Measurements from ENCODE around the gene AOPEP.

AOPEP gene

DNA sequence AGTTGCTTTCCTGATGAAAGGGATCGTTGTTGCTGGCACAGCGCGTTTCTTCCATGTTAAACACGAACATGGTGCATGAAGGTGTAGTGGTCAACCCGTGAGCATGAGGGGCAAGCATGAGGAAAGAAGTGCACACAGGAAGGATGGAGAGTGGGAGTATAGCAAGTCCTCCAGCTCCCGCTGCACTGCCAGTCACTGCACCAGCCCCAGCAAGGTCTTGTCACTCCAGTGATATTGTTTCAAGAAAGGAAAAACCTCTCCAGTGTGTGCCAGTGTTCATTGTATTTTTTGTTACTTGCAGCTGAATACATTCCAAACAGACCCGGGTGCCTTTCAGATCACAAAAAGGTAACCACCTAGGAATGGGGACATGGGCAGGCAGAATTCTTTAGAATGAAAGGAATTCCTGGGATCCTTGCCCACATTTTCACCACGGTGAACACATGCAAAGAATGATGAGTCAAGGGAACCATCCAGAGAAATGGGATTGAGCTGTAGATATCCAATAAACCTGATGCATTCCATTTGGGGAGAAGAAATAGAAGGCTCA, 186.3 kb downstream of the AOPEP start:
- FAIRE-seq (peak; percentile 99), DNase-seq (ENCODE audit: low spot score) (peak; percentile 95)

- no peak for FAIRE-seq
Observed at GRCh38 chr9:94913550-94913949, 187.1 kb downstream of the AOPEP start.

GRCh38 chr9:94915476-94916450, 189.3 kb downstream of the AOPEP start:
- no peak for FAIRE-seq
- no peak for DNase-seq (ENCODE audit: low spot score)

More at GRCh38 chr9:94913550-94913949, 187.1 kb downstream of the AOPEP start:
- no peak for DNase-seq (ENCODE audit: low spot score)

DNA sequence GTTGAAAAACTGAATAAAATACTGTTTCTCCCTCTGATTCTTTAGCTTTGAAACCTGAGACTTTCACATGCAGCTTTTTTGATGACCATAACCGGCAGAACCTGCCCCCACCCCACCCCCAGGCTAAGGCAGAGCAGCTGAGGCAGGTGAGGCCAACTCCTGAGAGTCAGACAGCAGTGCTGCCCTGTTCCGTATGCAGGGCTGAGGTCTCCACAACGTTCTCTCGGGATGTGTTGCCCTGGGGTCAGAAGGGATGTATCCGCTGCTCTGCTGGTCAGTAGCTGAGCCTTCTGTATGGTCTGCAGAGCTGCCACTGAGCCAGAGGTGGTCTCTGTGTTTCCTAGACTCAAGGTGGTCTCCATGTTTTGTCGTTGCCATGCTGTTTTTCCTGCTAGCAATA, 190.5 kb downstream of the AOPEP start:
- no peak for DNase-seq (ENCODE audit: low spot score)
- FAIRE-seq: no peak

- no peak for FAIRE-seq
- DNase-seq (ENCODE audit: low spot score): no peak
Observed at GRCh38 chr9:94918038-94918753, 191.7 kb downstream of the AOPEP start.

DNA sequence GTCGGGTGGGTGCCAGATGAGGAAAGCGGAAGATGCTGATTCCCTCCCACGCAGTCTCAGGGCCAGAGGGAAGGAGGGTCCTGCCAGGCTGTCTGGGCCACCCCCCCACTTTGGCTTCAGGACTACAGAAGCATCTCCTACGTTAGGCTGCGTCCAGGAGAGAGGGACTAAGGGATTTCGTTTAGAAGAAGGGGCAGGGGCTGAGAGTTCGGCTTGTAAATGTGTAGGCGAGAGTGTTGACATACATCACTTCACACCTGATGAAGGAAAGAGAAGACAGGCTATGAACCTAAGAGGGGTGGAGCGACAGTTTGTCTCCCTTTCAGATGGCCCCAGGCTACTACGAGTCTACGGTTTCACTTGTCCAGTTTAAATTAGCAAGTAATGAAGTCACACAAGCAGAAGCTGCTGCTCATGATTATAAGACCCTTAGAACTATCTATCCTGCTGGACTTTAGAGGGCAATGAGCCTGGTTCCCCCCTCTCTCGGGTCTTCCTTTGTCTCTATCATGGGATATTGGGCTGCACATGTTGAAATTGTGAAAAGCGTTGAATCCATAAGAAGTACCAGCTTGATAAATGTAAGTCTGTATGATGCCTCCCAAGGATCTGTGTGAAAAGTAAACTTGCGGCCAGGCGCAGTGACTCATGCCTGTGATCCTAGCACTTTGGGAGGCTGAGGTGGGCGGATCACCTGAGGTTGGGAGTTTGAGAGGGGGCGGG, 193.0 kb downstream of the AOPEP start:
- peak; percentile 87 for FAIRE-seq
- DNase-seq (ENCODE audit: low spot score): peak; percentile 80

DNA sequence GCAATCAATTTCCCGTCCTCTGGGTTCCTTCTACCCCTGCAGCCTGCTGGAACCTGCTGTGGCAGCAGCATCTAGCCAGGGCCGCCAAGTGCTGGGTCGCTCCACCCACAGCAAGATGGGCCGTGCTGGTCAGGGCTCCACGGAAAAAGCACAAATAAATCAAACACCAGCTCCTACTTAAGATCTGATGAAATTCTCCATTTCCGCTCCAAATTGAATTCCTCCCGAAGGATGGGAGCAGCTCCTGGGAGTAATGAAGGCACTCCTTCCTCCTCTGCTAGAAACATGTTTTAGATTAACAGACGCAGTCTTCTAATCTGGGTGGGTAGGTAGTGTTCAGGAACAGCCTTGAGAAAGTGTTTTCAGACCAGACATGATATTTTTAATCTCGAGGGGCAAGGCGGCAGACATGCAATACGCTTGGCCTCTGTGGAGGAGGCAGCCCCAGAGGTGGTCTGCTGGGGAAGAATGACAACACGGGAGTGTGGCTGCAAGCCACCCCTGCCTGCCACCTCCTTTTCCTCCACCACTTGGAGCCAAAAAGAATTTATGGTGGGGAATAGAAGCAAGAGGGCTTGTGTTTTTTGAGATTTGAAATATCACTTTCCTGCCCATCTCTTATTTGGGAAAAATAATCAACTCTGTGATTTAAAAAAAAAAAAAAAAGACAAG, 194.1 kb downstream of the AOPEP start:
- DNase-seq (ENCODE audit: low spot score) (peak; percentile 54), FAIRE-seq (no peak)

- FAIRE-seq: peak; percentile 90
- DNase-seq (ENCODE audit: low spot score): peak; percentile 92
Observed at GRCh38 chr9:94921092-94921471, 194.6 kb downstream of the AOPEP start.

DNA sequence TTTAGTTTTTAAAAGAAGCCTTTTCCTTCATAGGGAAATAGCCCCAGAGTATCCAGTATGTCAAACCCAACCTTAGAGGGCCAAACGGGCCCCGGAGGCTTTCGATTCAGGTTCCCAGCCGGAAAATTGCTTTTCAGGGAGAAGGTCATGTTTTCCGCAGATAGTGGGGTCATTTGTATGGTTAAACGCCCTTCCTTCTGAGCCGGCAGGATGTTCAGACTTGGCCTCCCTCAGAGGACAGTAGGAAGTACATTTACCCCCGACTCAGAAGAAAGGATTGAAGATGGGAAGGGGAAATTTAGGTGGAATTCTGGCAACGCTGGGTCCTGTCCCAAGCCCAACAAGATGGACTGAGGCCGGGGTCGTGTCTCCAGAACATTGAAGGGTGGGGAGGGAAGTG, 195.2 kb downstream of the AOPEP start:
- FAIRE-seq (no peak), DNase-seq (ENCODE audit: low spot score) (peak; percentile 36)

DNA sequence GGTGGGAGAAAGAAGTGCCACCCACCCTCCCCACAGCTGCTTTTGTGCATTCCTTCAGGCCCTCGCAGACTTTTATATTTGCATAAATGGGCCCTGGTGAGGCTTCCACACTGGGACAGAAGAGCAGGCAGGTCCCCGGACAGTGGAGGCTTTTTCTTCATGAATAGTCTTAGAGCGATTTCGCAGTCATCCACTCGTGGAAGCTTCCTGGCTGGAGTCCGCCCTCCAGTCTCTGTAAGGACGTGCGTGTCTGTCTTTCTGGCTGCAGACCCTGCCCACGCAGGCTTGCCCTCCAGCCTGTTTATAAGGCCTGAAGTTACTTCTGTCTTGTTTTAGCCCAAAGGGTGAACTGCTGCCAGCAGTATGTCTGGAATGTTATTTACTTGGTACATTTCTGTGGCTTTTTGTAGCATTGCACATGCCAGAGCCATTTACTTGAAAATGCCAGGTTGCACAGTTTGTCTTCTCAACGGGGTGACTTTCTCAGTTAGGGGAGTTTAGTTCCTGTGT, 195.7 kb downstream of the AOPEP start:
- DNase-seq (ENCODE audit: low spot score): peak; percentile 96
- peak; percentile 90 for FAIRE-seq

DNA sequence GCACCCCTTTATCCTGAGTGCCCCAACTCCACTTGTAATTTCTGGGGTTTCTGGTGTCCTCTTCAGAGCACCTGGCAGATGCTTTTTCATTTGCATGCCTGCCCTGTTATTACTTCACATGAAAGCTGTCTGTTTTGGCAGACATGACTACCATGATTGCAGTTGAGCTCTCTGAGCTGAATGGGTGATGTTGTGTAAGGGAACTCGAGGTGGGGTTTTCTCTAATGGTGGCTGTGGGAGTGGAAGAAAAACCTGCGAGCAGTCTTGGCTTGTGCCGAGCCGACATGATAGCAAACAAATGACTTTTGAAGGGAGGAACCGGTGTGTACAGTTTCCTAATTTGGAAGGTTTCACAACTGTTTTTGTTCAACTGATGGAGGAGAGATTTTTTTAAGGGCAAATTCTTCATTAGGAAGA, 196.2 kb downstream of the AOPEP start:
- FAIRE-seq (no peak), DNase-seq (ENCODE audit: low spot score) (no peak)

GRCh38 chr9:94923326-94924089, 197.0 kb downstream of the AOPEP start:
- no peak for DNase-seq (ENCODE audit: low spot score)
- no peak for FAIRE-seq

- DNase-seq (ENCODE audit: low spot score) (no peak), FAIRE-seq (no peak)
Observed at GRCh38 chr9:94925751-94926430, 199.4 kb downstream of the AOPEP start.

DNA sequence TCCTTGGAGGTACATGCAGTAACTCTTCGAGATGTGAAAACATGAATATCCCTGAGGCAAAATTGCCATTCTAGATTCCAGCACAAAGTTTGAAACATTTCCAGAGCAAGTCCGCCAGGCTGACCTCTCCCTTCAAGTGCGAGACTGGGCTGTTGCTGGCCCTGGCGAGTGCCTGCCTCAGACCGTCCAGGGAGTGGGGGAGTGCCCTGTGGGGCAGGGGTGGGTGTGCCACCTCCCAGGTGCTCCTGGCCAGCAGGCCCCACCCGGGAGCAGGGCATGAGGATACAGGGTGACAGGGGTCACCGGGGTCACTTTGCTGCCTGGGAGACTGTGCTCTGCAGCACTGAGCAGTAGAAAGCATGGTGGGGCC, 199.9 kb downstream of the AOPEP start:
- no peak for DNase-seq (ENCODE audit: low spot score)
- FAIRE-seq: no peak

DNA sequence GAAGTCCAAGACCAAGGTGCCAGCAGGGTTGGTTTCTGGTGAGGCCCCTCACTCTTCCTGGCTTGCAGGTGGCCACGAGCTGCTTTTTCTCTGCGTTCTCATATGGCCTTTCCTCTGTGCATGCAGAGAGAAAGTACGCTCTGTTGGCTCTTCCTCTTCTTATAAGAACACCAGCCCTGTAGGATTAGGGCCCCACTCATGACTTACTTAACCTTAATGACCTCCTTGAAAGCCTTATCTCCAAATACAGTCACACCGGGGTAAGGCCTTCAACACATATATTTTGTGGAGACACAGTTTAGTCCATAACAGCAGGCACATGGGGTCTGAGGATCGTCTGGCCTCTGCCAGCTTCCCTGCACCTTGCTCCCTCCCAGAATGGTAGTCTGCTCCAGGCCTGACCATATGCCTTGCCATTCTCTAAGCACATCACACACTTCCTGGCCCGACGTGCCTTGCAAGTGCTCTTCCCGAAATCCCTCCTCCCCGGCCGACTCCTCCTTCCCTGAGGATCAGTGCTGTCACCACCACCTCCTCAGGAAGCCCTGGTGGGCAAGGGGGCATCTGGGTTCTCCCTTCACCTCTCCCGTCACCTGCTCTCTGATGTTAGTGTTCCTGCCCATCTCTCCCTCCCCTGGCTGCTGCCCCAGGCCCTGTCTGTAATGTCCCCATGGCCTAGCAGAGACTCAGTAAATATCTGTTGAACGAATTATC, 200.7 kb downstream of the AOPEP start:
- FAIRE-seq: no peak

DNA sequence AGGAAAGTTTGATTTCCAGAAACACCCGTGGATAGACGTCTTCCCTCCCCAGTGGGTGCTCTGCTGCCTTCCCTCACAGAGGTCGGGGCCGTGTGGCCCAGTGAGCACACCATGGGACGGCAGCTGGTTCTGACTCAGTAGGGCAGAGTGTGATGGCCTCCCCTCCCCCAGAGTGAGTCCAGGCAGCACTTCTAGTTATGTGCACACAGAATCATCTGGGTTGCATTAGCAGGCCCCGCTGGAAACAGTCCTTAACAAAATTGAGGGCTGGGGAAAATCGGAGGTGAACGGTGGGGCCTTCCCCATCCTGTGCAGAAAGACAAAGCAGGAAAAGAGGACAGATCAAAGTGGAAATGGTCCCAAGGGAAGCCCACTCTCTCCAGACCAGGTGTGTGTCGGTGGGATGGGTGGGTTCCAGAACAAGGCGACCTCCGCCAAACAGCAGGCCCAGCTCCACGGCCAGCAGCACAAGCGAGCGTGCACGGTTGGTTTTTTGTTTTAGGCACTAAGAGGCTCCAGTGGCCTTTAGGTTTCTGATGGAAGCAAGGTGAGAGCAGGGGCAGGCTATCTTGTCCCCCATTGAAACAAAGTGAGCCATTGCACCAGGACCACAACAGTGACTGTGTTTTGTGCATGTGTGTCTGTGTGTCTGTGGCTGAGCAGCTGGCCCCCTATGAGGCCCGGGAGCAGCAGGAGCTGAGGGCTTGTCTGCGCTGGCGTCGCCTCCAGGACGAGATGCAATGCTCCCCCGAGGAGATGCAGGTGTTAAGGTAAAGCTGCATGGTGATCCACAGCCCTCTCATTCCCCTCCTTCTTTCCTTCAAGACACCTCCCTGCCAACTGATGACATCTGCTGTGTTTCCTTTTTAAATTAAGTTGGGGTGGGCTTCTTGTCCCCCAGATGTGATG, 201.5 kb downstream of the AOPEP start:
- DNase-seq (ENCODE audit: low spot score): no peak
- FAIRE-seq: no peak

More for the DNA sequence above, 200.7 kb downstream of the AOPEP start:
- no peak for DNase-seq (ENCODE audit: low spot score)

DNA sequence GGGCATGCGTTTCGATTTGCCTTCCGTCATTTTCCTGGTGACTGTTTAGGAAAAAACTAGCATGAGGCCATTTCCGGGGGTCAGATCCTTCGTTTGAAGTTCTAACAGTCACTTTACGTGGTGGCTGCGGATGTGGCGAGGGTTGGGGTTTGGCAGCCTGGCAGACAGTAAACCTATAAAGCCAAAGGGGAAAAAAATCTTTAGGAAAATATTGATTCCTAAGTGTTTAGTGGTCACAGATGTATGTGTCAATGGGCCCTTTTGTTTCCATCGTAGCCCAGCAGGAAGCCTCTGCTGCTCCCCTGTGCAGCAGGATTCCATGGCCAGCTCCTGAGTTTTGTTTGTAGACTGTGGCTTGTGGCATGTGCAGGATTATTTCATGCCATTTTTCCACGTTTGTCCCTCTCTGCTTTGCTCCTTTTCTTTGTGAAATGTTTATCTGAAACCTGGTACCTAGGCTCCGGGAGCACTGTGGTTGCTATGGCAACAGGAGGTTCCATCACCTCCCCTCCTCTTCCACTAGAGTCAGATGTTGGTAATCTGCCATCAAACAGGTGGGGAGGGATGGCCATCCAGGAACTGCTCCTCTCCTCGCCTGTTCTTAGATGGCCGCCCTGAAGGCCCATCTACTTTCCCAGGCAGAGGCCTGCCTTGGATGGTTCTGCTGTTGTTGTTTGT, 202.3 kb downstream of the AOPEP start:
- FAIRE-seq: no peak

More for the DNA sequence above, 202.3 kb downstream of the AOPEP start:
- no peak for DNase-seq (ENCODE audit: low spot score)
